ENCODE results near the gene ARHGEF11. TPM values are rescaled to one million over a fixed set of nuclear protein-coding genes. Genes with fewer than 3 reads are reported as not detected.

Gene ARHGEF11
- total and polyA plus RNA-seq, 2 donors (not counting 1 experiment from before 2014, with no cell fraction given): 1.0 to 4.6 TPM

- no peaks in the 10 kb centered on the region for H3K9me3 Mint-ChIP-seq (ENCODE audit: insufficient read depth)
These were observed 152.2 kb downstream of the ARHGEF11 start, which contains the start of gene PEAR1 for GRCh38 chr1:156893048-156893953. Gene PEAR1, plus strand, starts transcription at chr1:156893718. Its CDS starts 10,209 bp downstream, at chr1:156903927.

More at GRCh38 chr1:156893048-156893953, 152.2 kb downstream of the ARHGEF11 start, which contains the start of gene PEAR1:
- Mint-ChIP-seq H3K4me3 (peak within 1 kb of the TSS; percentile 78), H3K27ac (no peak within 1 kb of the TSS), H3K27me3 (peaks cover 73% of the 10 kb centered on the region), H3K4me1 (peaks cover 15% of the 10 kb centered on the region)
- intact Hi-C loops (cut with micrococcal nuclease): no loop called here
- TF ChIP-seq CTCF (IDR thresholded peaks at IDR 0.05) (no peak), EZH2 (IDR thresholded peaks at IDR 0.05; ENCODE audit: borderline replicate concordance, insufficient read depth, low read depth, low read length, poor library complexity, severe bottlenecking) (no peak)
- H3K4me3 ChIP-seq (ENCODE audit: control extremely low read depth in 1 of 5, extremely low read depth in 1 of 5, insufficient read depth in 1 of 5, low read depth in 2 of 5, low read length in 4 of 5): peak within 1 kb of the TSS in 2 of 5 experiments; percentile 2 to 17
- H3K27me3 ChIP-seq (replicated peaks in 1 of 4; ENCODE audit: control extremely low read depth in 1 of 4, control insufficient read depth in 3 of 4, insufficient read depth in 4 of 4, low read length in 3 of 4): peaks cover 0 to 65% (median 28%) of the 10 kb centered on the region in 4 experiments
- ChIA-PET POLR2A (interaction anchor here (0.7 kb wide), 1 partner anchor 75 kb away, joined by 6 read pairs; no protein-coding TSS in a partner anchor), CTCF (interaction anchor here (4.7 kb wide), 1 partner anchor 203 kb away, joined by 84 read pairs; no protein-coding TSS in a partner anchor)
- H2AFZ ChIP-seq (ENCODE audit: insufficient read depth, low read depth, low read length, poor library complexity, severe bottlenecking): peak within 1 kb of the TSS; percentile 14
- peaks cover 21 to 24% of the 10 kb centered on the region in 2 donors for H3K4me1 ChIP-seq (ENCODE audit: control insufficient read depth in 2 of 2, insufficient read depth in 2 of 2, low read length in 2 of 2)
- H3K79me2 ChIP-seq (ENCODE audit: control insufficient read depth, insufficient read depth, low read length): no peaks in the 10 kb centered on the region
- ATAC-seq (ENCODE audit: low read depth) (no peak), DNase-seq (peak; percentile 32)
- peak within 1 kb of the TSS; percentile 60 for H3K4me2 ChIP-seq (replicated peaks; ENCODE audit: low read depth, low read length, poor library complexity, severe bottlenecking)
- H3K9ac ChIP-seq (ENCODE audit: low read length): no peak within 1 kb of the TSS
- peaks cover 0 to 14% (median 0%) of the 10 kb centered on the region in 3 donors for H3K9me3 ChIP-seq (ENCODE audit: control extremely low read depth in 1 of 3, control insufficient read depth in 2 of 3, insufficient read depth in 1 of 3, low read length in 2 of 3)
- 8% methylated on average over 53 of the region's 60 CpGs for WGBS (ENCODE audit: insufficient coverage)
- no peak within 1 kb of the TSS for H3K27ac ChIP-seq (ENCODE audit: low read length in 2 of 2)
- H3K36me3 ChIP-seq (replicated peaks in 1 of 2; ENCODE audit: control extremely low read depth in 1 of 2, control insufficient read depth in 1 of 2, extremely low read depth in 1 of 2, insufficient read depth in 2 of 2, low read length in 1 of 2): no peaks in the 10 kb centered on the region
- no peaks in the 10 kb centered on the region for H4K20me1 ChIP-seq (ENCODE audit: control insufficient read depth, insufficient read depth, low read length, poor library complexity, severe bottlenecking)

All from B cell (primary cell).